ENCODE data around the gene FHOD3.

GRCh38 chr18:36610661-36611060, 313.1 kb downstream of the FHOD3 start:
- TF ChIP-seq POLR2AphosphoS5 (IDR thresholded peaks at IDR 0.05; ENCODE audit: insufficient read depth in 1 of 2, low read depth in 1 of 2): no peak
- TF ChIP-seq, protein P1, sequence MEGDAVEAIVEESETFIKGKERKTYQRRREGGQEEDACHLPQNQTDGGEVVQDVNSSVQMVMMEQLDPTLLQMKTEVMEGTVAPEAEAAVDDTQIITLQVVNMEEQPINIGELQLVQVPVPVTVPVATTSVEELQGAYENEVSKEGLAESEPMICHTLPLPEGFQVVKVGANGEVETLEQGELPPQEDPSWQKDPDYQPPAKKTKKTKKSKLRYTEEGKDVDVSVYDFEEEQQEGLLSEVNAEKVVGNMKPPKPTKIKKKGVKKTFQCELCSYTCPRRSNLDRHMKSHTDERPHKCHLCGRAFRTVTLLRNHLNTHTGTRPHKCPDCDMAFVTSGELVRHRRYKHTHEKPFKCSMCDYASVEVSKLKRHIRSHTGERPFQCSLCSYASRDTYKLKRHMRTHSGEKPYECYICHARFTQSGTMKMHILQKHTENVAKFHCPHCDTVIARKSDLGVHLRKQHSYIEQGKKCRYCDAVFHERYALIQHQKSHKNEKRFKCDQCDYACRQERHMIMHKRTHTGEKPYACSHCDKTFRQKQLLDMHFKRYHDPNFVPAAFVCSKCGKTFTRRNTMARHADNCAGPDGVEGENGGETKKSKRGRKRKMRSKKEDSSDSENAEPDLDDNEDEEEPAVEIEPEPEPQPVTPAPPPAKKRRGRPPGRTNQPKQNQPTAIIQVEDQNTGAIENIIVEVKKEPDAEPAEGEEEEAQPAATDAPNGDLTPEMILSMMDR (IDR thresholded peaks at IDR 0.05): no peak
